ENCODE measurements around the gene OFD1. TPM values are rescaled to one million over a fixed set of nuclear protein-coding genes. Genes with fewer than 3 reads are reported as not detected.
A peak's percentile ranks its signal among the peaks of the same experiment; 100 is the strongest.

Gene OFD1
- total RNA-seq, 2 donors from 2014 or later = 7.7 to 8.1 TPM

- H3K27me3 ChIP-seq = no peaks in the 10 kb centered on the region
Observed at GRCh38 chrX:13688958-13689740, 45.4 kb upstream of the OFD1 start, which contains the start of gene RAB9A. TSS of gene RAB9A (plus strand) at chrX:13689128. CDS start at chrX:13708747, 19,619 bp downstream.

GRCh38 chrX:13689741-13690211 is 44.8 kb upstream of the OFD1 start:
- H3K9me3 ChIP-seq = no peaks in the 10 kb centered on the region
- no peaks in the 10 kb centered on the region for H3K36me3 ChIP-seq
- H3K27ac ChIP-seq = peak overlapping the region; percentile 90 to 97
- peak overlapping the region; percentile 69 to 79 for H3K4me3 ChIP-seq
- DNase-seq (ENCODE audit: low spot score) = no peak
- H3K4me1 ChIP-seq = peaks cover 0 to 28% of the 10 kb centered on the region in 2 donors
- no peaks in the 10 kb centered on the region for H3K27me3 ChIP-seq
- no peak for TF ChIP-seq CTCF (IDR thresholded peaks at IDR 0.05)

More at GRCh38 chrX:13688958-13689740, 45.4 kb upstream of the OFD1 start, which contains the start of gene RAB9A:
- peak; percentile 83 for DNase-seq (ENCODE audit: low spot score)
- Histone ChIP-seq H3K27ac (peak within 1 kb of the TSS; percentile 90 to 97), H3K36me3 (no peaks in the 10 kb centered on the region), H3K4me3 (peak within 1 kb of the TSS; percentile 69 to 79), H3K4me1 (peaks cover 0 to 22% of the 10 kb centered on the region in 2 donors), H3K9me3 (no peaks in the 10 kb centered on the region)
- no peak for TF ChIP-seq CTCF (IDR thresholded peaks at IDR 0.05)

- no peak for DNase-seq (ENCODE audit: low spot score)
- TF ChIP-seq CTCF (IDR thresholded peaks at IDR 0.05) = no peak
- peaks cover 0 to 30% of the 10 kb centered on the region in 2 donors for H3K4me1 ChIP-seq
- H3K27ac ChIP-seq = peak overlapping the region in 1 of 2 donors; percentile 97
- peak overlapping the region; percentile 69 to 79 for H3K4me3 ChIP-seq
- H3K36me3 ChIP-seq = no peaks in the 10 kb centered on the region
- no peaks in the 10 kb centered on the region for H3K27me3 ChIP-seq
- no peaks in the 10 kb centered on the region for H3K9me3 ChIP-seq
Observed at GRCh38 chrX:13690836-13691235, 43.7 kb upstream of the OFD1 start.

- DNase-seq (ENCODE audit: low spot score) = no peak
- Histone ChIP-seq H3K9me3 (no peaks in the 10 kb centered on the region), H3K27me3 (no peaks in the 10 kb centered on the region), H3K4me3 (no peak overlapping the region), H3K27ac (no peak overlapping the region), H3K4me1 (peaks cover 0 to 30% of the 10 kb centered on the region in 2 donors), H3K36me3 (no peaks in the 10 kb centered on the region)
- TF ChIP-seq CTCF (IDR thresholded peaks at IDR 0.05) = no peak
Observed at GRCh38 chrX:13691841-13692371, 42.6 kb upstream of the OFD1 start.

- peaks cover 0 to 30% of the 10 kb centered on the region in 2 donors for H3K4me1 ChIP-seq
- no peak overlapping the region for H3K4me3 ChIP-seq
- no peaks in the 10 kb centered on the region for H3K27me3 ChIP-seq
- H3K27ac ChIP-seq = no peak overlapping the region
- no peak for DNase-seq (ENCODE audit: low spot score)
- TF ChIP-seq CTCF (IDR thresholded peaks at IDR 0.05) = no peak
- H3K9me3 ChIP-seq = no peaks in the 10 kb centered on the region
- no peaks in the 10 kb centered on the region for H3K36me3 ChIP-seq
Observed at GRCh38 chrX:13692771-13693231, 41.7 kb upstream of the OFD1 start.

All from right atrium auricular region (tissue), 2 donors.